Common myeloid progenitor, CD34-positive (primary cell): ENCODE data around the gene IL1R1.
"Not testable (repeated sequence)": the region's sequence is repeated elsewhere in the genome, so short reads cannot be mapped to it uniquely, and the experiment has no call there.

Experiments used
- CTCF ChIA-PET: fragments of 350-600 bp; sonication (Branson Sonifier 250); formaldehyde crosslinking; loops from one replicate; lab custom pipeline; 2021; ENCODE audit warnings: antibody characterized with exemption; lab: Charles Lee
- POLR2A ChIA-PET: fragments of 350-600 bp; sonication (Branson Sonifier 250); formaldehyde crosslinking; loops from one replicate; lab custom pipeline; 2021; ENCODE audit warnings: antibody characterized with exemption; lab: Charles Lee
- DNase-seq, 3 donors: peaks; one replicate each; pipeline versions ENCODE4 v3.0.0 to v3.0.0-alpha.2; 2013
- H3K27ac ChIP-seq, 2 experiments: 1 replicate in 1 of 2; 2 replicates in 1 of 2; pipeline ENCODE4 v1.7.0; 2013; ENCODE audit warnings: inconsistent platforms in 2 of 2, low read length in 2 of 2, mild to moderate bottlenecking in 2 of 2, low read depth in 1 of 2, moderate library complexity in 1 of 2; ENCODE audit not compliant: severe bottlenecking in 2 of 2, insufficient read depth in 1 of 2, poor library complexity in 1 of 2
- H3K27me3 ChIP-seq, 5 experiments: replicated peaks in 2 of 5; 1 replicate in 3 of 5; 2 replicates in 2 of 5; pipeline versions ENCODE4 v1.6.1 to v1.7.0; 2013; ENCODE audit warnings: low read length in 4 of 5, mild to moderate bottlenecking in 2 of 5, moderate library complexity in 2 of 5, inconsistent platforms in 1 of 5; ENCODE audit not compliant: insufficient read depth in 5 of 5, control insufficient read depth in 4 of 5
- H3K36me3 ChIP-seq, 4 experiments: 1 replicate in 2 of 4; 2 replicates in 2 of 4; pipeline versions ENCODE4 v1.6.1 to v1.7.0; 2013; ENCODE audit warnings: low read length in 3 of 4, control low read depth in 1 of 4, mild to moderate bottlenecking in 1 of 4; ENCODE audit not compliant: control insufficient read depth in 4 of 4, insufficient read depth in 4 of 4
- H3K4me1 ChIP-seq, 4 experiments: 1 replicate in 3 of 4; 2 replicates in 1 of 4; pipeline versions ENCODE4 v1.6.1 to v1.7.1; 2013; ENCODE audit warnings: low read length in 3 of 4, mild to moderate bottlenecking in 3 of 4, control low read depth in 1 of 4, inconsistent platforms in 1 of 4, moderate library complexity in 1 of 4; ENCODE audit not compliant: control insufficient read depth in 4 of 4, insufficient read depth in 4 of 4; ENCODE audit errors: control extremely low read depth in 1 of 4
- H3K4me3 ChIP-seq, 7 experiments: 1 replicate in 4 of 7; 2 replicates in 3 of 7; pipeline versions ENCODE4 v1.5.1 to v1.7.0; 2013; ENCODE audit warnings: mild to moderate bottlenecking in 7 of 7, low read length in 6 of 7, moderate library complexity in 6 of 7, inconsistent platforms in 2 of 7, low read depth in 2 of 7, control low read depth in 1 of 7; ENCODE audit not compliant: insufficient read depth in 4 of 7, control insufficient read depth in 1 of 7; ENCODE audit errors: extremely low read depth in 1 of 7
- H3K9me3 ChIP-seq, 5 experiments: 1 replicate in 4 of 5; 2 replicates in 1 of 5; pipeline versions ENCODE4 v1.6.1 to v1.7.1; 2013; ENCODE audit warnings: low read length in 4 of 5, mild to moderate bottlenecking in 2 of 5, inconsistent platforms in 1 of 5, low read depth in 1 of 5, moderate library complexity in 1 of 5; ENCODE audit not compliant: control insufficient read depth in 4 of 5, insufficient read depth in 2 of 5; ENCODE audit errors: control extremely low read depth in 1 of 5
- WGBS: methylation state at CpG from one replicate; pipeline ENCODE4 v1.1.5; 2013; ENCODE audit not compliant: insufficient coverage; 5-methylcytosine and 5-hydroxymethylcytosine counted together

Gene IL1R1

DNA sequence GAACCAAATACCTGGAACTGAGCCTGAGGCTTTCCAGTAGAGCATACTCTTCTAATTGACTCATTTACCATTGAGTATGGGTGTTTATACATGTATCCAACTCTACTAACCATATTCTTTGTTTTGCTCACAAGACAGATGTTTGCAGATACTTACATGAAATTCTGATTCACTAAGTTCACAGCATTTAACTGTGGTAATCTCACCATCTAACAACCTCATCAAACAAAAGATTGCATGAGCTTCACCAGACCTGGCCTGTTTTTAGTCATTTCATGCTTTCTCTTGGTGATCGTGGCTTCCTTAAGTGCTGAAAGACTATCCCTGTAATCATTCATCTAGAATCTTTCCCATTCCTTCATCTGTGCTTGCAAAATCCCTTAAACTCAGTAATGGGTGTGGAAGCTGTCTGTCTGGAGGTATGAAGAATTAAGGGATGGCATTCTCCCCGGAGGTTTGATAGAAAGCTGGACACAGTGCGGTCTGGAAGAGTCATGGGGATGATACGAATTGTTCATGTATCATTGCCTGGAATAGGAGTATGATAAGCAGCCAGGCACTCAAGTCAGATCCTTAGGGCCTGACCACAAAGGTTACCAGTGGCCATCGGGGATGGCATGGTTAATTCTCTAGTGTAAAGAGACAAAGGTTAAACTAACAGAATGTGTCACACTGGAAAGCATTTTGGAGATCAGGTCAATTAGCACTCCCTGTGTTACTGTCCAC lies 42.0 kb upstream of the IL1R1 start:
- CTCF ChIA-PET: no interaction called here
- H3K27ac ChIP-seq: no peak overlapping the region
- 89% methylated on average over 5 of the region's 5 CpGs for WGBS
- POLR2A ChIA-PET: no interaction called here
- no peak for DNase-seq
- peaks cover 0 to 14% (median 11%) of the 10 kb centered on the region in 4 experiments for H3K4me1 ChIP-seq
- H3K4me3 ChIP-seq: no peak overlapping the region
- H3K27me3 ChIP-seq: no peaks in the 10 kb centered on the region
- H3K36me3 ChIP-seq: no peaks in the 10 kb centered on the region
- H3K9me3 ChIP-seq: no peaks in the 10 kb centered on the region

GRCh38 chr2:102101097-102101848 lies 41.3 kb upstream of the IL1R1 start:
- H3K36me3 ChIP-seq: no peaks in the 10 kb centered on the region
- POLR2A ChIA-PET: no interaction called here
- H3K9me3 ChIP-seq: no peaks in the 10 kb centered on the region
- no peaks in the 10 kb centered on the region for H3K27me3 ChIP-seq
- DNase-seq: no peak
- no peak overlapping the region for H3K27ac ChIP-seq
- 100% methylated on average over 1 of the region's 5 CpGs for WGBS
- H3K4me3 ChIP-seq: no peak overlapping the region
- peaks cover 0 to 14% (median 11%) of the 10 kb centered on the region in 4 experiments for H3K4me1 ChIP-seq
- CTCF ChIA-PET: no interaction called here

DNA sequence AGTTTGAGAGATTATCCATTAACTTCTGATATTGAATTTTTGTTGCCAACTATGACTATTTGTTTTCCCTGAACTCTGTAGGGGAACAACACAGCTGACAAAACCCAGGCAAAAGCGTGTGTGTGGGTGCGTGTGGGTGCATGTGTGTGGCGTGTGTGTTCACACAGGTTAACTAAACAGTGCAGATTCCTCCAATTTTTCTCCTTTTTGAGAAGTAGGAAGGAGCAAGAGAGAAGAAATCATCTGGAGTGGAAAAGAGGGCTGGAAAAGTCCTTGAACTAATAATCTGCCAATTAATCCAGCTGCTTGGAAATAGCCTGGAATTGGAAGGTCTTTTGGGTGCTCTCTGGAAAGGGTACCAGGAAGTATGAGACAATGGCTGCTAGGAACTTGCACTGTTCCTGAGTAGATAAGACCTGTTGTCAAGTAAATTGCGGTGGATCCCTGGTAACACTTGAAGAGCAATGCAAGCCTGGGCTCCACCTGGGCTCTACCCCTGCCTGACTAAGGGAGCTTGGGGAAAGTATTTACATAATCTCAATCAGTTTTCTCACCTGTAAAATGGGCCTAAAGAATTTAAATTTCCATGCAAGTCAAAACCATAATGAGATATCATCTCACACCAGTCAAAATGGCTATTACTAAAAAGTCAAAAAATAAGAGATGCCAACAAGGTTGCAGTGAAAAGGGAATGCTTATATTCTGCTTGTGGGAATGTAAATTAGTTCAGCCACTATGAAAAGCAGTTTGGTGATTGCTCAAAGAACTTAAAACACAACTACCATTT lies 40.5 kb upstream of the IL1R1 start:
- no peaks in the 10 kb centered on the region for H3K36me3 ChIP-seq
- H3K27ac ChIP-seq: no peak overlapping the region
- H3K4me1 ChIP-seq: peaks cover 0 to 14% (median 11%) of the 10 kb centered on the region in 4 experiments
- no peak overlapping the region for H3K4me3 ChIP-seq
- ChIA-PET POLR2A (interaction anchor here (0.5 kb wide), 1 partner anchor 389 kb away, joined by 4 read pairs; no protein-coding TSS in a partner anchor), CTCF (no interaction called here)
- H3K9me3 ChIP-seq: no peaks in the 10 kb centered on the region
- no peak for DNase-seq
- H3K27me3 ChIP-seq: no peaks in the 10 kb centered on the region
- WGBS: no CpG with 5 or more reads among the region's 4 CpGs

GRCh38 chr2:102102636-102102948 lies 40.0 kb upstream of the IL1R1 start:
- H3K27ac ChIP-seq, CTCF ChIA-PET, H3K9me3 ChIP-seq, H3K36me3 ChIP-seq, POLR2A ChIA-PET, H3K27me3 ChIP-seq, DNase-seq, H3K4me3 ChIP-seq: not testable (repeated sequence)
- WGBS: 100% methylated on average over 2 of the region's 3 CpGs
- peaks cover 0 to 14% (median 11%) of the 10 kb centered on the region in 4 experiments for H3K4me1 ChIP-seq

- DNase-seq: no peak
Observed at GRCh38 chr2:102103284-102103683, 39.3 kb upstream of the IL1R1 start.

DNA sequence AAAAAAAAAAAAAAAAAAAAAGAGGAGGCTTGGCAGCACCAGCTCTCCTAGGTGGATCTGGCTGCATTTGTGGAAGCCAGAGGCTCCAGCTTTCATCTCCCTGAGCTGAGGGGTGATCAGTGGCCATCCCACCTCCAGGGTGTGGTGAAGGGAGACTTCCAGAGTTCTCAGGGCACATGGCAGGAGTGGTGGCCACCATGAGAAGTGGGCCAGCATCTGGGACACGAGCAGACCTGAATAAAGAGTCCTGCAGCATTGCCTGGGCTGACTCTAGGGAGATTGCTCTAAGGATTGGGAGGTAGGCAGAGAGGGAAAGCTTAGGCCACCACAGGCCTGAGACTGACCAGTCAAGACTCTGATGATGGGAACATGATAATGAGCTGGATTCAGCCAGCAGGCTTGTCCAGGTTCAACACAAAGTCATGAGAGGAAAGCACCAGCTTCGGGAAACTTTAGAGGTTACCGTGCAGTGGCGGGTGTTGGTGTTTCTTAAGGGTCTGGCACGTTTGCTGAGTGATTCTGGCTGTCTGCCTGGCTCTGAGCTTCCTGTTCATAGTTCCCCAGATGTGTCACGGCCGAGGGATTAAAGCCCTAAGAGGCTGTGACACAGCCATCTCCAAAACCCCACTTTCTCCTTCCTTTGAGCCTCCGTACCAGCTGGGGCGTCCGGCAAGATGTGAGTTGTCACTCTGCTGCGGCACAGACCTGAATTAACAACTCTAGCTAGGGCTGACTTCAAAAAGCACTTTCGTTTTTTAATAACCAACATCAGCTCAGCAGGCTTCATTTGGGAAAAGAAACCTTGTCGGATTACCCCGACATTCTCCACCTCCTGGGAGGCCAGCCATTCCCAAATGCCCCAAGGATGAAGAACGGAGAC lies 38.3 kb upstream of the IL1R1 start:
- Histone ChIP-seq H3K4me3 (peak overlapping the region in 5 of 7 experiments; percentile 24 to 74 (median 54)), H3K27ac (peak overlapping the region in 1 of 2 experiments; percentile 55), H3K4me1 (peaks cover 0 to 14% (median 11%) of the 10 kb centered on the region in 4 experiments), H3K36me3 (no peaks in the 10 kb centered on the region), H3K9me3 (no peaks in the 10 kb centered on the region), H3K27me3 (no peaks in the 10 kb centered on the region)
- peak; percentile 83 to 98 (median 97) for DNase-seq
- CTCF ChIA-PET: interaction anchor here (0.5 to 1.9 kb wide), 9 partner anchors 9 to 669 kb away, joined by 3 to 5 read pairs (median 3); no protein-coding TSS in a partner anchor
- WGBS: 11% methylated on average over 7 of the region's 15 CpGs
- POLR2A ChIA-PET: interaction anchor here (0.6 to 0.9 kb wide), 2 partner anchors 21 to 1005 kb away, joined by 3 to 5 read pairs; no protein-coding TSS in a partner anchor

More at GRCh38 chr2:102103284-102103683, 39.3 kb upstream of the IL1R1 start:
- Histone ChIP-seq H3K9me3 (no peaks in the 10 kb centered on the region), H3K27me3 (no peaks in the 10 kb centered on the region), H3K4me3 (no peak overlapping the region), H3K27ac (no peak overlapping the region), H3K4me1 (peaks cover 0 to 14% (median 11%) of the 10 kb centered on the region in 4 experiments), H3K36me3 (no peaks in the 10 kb centered on the region)
- ChIA-PET CTCF (interaction anchor here (0.9 to 1.6 kb wide), 3 partner anchors 8 to 70 kb away, joined by 3 to 4 read pairs (median 3); no protein-coding TSS in a partner anchor), POLR2A (no interaction called here)
- WGBS: 99% methylated on average over 7 of the region's 8 CpGs
